Endodermal cell (in vitro differentiated cells): ENCODE results near the gene CTDNEP1. TPM values are rescaled to one million over a fixed set of nuclear protein-coding genes. Genes with fewer than 3 reads are reported as not detected.

ENCODE experiments used
- DNase-seq: peaks from one replicate; pipeline ENCODE4 v3.0.0-alpha.2; 2017
- H3K27ac ChIP-seq: 2 replicates; pipeline ENCODE4 v1.5.1; 2013; ENCODE audit warnings: mild to moderate bottlenecking, low read depth, low read length, moderate library complexity
- H3K27me3 ChIP-seq: 2 replicates; pipeline ENCODE4 v1.6.1; 2013; ENCODE audit warnings: mild to moderate bottlenecking, low read length, moderate library complexity; ENCODE audit not compliant: insufficient read depth, control insufficient read depth, poor library complexity, severe bottlenecking
- H3K36me3 ChIP-seq: 2 replicates; pipeline ENCODE4 v1.7.0; 2013; ENCODE audit warnings: mild to moderate bottlenecking, low read length, moderate library complexity; ENCODE audit not compliant: control insufficient read depth, insufficient read depth
- H3K4me1 ChIP-seq: one replicate; pipeline ENCODE4 v1.7.0; 2013; ENCODE audit warnings: low read length; ENCODE audit not compliant: control insufficient read depth, insufficient read depth
- H3K4me3 ChIP-seq: 2 replicates; pipeline ENCODE4 v1.5.1; 2013; ENCODE audit warnings: mild to moderate bottlenecking, low read length, moderate library complexity
- H3K9ac ChIP-seq: 2 replicates; pipeline ENCODE4 v1.6.1; 2013; ENCODE audit warnings: mild to moderate bottlenecking, low read length, moderate library complexity; ENCODE audit not compliant: poor library complexity, severe bottlenecking; ENCODE audit errors: extremely low read depth
- H3K9me3 ChIP-seq: 2 replicates; pipeline ENCODE4 v1.6.1; 2013; ENCODE audit warnings: mild to moderate bottlenecking, low read length, moderate library complexity; ENCODE audit not compliant: control insufficient read depth
- H3K27ac Mint-ChIP-seq: 2 replicates; pipeline ENCODE4 v1.8.0; 2020; ENCODE audit warnings: mixed read lengths
- H3K27me3 Mint-ChIP-seq: 2 replicates; pipeline ENCODE4 v1.8.0; 2021; ENCODE audit warnings: mild to moderate bottlenecking, mixed read lengths; ENCODE audit not compliant: insufficient read depth
- H3K36me3 Mint-ChIP-seq: 2 replicates; pipeline ENCODE4 v1.8.0; 2020; ENCODE audit warnings: low read depth, mixed read lengths
- H3K4me1 Mint-ChIP-seq: 2 replicates; pipeline ENCODE4 v1.8.0; 2020; ENCODE audit warnings: mixed read lengths
- H3K4me3 Mint-ChIP-seq: 2 replicates; pipeline ENCODE4 v1.8.0; 2020; ENCODE audit warnings: mild to moderate bottlenecking, moderate library complexity, mixed read lengths
- H3K9me3 Mint-ChIP-seq: 2 replicates; pipeline ENCODE4 v1.8.0; 2020; ENCODE audit warnings: mild to moderate bottlenecking, mixed read lengths
- WGBS, 2 experiments: methylation state at CpG; one replicate each; pipeline versions ENCODE4 v1.1.5 to v1.1.7; 2013; ENCODE audit warnings: missing lambda C conversion rate in 2 of 2, mixed read lengths in 1 of 2; ENCODE audit not compliant: insufficient coverage in 1 of 2, insufficient read length in 1 of 2; 5-methylcytosine and 5-hydroxymethylcytosine counted together
- total RNA-seq, 2 donors: library from RNA; stranded (reverse); fragmentation: NEBNext Ultra II Directional in 1 of 2; extraction: Animal tissue kit (Norgen Biotek cat#: 25700) in 1 of 2; gene quantifications; 2 replicates in 1 of 2; 3 replicates in 1 of 2; pipeline ENCODE4 v1.2.1, GENCODE V29; 2021
- TF ChIP-seq, protein P1 (sequence below): fragments of 200-600 bp; sonication (generic); conservative IDR thresholded peaks from 2 replicates; pipeline ENCODE4 v1.5.0; 2021; ENCODE audit warnings: antibody characterized with exemption, mild to moderate bottlenecking

CTDNEP1 gene
- total RNA-seq, 2 donors from 2014 or later = 123 to 125 TPM

DNA sequence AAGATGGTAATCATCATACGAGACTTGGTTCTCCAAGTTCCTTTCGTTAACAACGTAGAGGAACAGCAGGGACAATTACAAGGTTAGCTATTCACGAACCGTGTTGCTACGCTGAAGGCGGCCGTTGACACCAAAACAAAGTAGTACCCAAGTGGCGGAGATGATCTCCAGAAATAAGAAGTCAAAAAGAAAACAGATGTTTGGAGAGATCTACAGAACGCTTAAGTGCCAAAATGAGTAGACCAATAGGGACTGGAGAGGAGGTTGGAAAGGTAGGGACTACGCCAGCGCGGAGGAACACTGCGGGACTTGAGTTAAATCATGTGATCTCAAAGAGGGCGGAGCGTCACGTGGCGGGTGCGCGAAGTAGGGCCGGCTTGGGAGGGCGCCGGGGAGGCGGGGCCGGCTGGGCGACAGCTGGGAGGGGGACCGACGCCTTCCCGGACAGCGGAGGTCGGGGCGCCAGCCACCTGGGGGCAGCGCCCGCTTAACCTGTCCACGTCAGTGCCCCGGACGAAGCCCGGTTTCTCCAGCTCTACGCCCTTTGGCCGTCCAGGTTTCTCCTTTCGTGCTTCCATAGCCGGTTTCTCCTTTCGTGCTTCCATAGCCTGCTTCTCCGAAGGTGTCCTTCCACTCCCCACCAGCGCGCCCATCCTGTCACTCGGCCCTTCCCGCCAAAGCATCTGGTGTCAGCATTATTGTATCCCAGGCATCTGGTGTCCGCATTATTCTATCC lies 8.6 kb downstream of the CTDNEP1 start:
- Mint-ChIP-seq H3K27ac (peak overlapping the region; percentile 98), H3K9me3 (no peaks in the 10 kb centered on the region), H3K4me1 (peaks cover 20% of the 10 kb centered on the region), H3K4me3 (peak overlapping the region; percentile 100), H3K36me3 (peaks cover 34% of the 10 kb centered on the region), H3K27me3 (no peaks in the 10 kb centered on the region)
- WGBS, 2 experiments = 4 to 5% methylated on average over 47 to 49 of the region's 49 CpGs
- peak overlapping the region; percentile 71 for H3K27ac ChIP-seq
- H3K4me3 ChIP-seq = peak overlapping the region; percentile 89
- no peaks in the 10 kb centered on the region for H3K27me3 ChIP-seq
- TF ChIP-seq, protein P1, sequence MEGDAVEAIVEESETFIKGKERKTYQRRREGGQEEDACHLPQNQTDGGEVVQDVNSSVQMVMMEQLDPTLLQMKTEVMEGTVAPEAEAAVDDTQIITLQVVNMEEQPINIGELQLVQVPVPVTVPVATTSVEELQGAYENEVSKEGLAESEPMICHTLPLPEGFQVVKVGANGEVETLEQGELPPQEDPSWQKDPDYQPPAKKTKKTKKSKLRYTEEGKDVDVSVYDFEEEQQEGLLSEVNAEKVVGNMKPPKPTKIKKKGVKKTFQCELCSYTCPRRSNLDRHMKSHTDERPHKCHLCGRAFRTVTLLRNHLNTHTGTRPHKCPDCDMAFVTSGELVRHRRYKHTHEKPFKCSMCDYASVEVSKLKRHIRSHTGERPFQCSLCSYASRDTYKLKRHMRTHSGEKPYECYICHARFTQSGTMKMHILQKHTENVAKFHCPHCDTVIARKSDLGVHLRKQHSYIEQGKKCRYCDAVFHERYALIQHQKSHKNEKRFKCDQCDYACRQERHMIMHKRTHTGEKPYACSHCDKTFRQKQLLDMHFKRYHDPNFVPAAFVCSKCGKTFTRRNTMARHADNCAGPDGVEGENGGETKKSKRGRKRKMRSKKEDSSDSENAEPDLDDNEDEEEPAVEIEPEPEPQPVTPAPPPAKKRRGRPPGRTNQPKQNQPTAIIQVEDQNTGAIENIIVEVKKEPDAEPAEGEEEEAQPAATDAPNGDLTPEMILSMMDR = no peak
- no peaks in the 10 kb centered on the region for H3K4me1 ChIP-seq
- H3K9ac ChIP-seq = peak overlapping the region; percentile 85
- H3K36me3 ChIP-seq = peaks cover 34% of the 10 kb centered on the region
- peak; percentile 100 for DNase-seq
- H3K9me3 ChIP-seq = no peaks in the 10 kb centered on the region

DNA sequence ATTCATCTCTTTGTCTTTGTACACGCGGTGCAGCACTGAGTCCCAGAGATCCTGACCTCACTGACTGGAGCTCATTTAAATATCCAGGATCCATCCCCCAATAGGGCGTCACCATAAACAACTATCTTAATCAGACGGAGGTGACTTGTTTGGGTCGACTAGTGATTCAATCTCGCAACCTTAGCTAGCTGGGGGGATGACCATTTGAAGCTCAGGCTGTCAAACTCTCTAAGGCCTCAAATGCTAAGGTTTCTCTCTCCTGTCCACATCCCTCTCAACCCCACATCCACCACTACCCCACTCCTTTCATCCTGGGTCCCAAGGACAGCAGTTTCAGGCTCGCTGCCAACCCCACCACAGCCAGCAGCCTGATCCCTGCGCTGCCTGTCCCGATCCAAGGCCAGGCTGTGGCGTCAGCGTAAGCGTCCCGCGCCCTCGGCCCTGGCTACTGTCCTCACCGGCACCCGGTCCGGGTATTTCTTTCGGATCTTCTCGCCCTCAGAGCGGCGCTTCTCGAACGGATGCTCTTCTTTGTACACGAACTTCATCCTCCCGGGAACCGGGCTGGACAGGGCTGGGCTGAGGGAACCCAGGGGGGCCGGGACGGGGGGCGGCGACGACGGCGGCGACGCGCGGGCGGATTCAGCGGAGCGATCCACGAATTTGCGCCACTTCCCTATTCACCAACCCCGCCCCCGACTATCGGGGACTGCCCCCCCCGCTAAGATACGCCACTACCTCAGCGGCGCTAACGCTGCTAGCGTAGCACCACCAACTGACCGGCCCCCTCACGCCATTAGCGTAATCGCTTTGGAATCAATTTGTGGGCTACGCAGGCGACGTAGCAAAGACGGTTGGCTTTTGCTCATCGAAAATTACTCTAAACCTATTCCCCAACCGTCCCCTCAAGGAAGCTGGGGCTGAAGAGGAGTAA lies 9.5 kb downstream of the CTDNEP1 start, which contains the start of gene GABARAP:
Gene GABARAP, minus strand, starts transcription at position 667 of the 934 bp plus-strand sequence. Its CDS starts 119 bp downstream, at position 548.
- Histone ChIP-seq H3K9ac (peak within 1 kb of the TSS; percentile 85), H3K9me3 (no peaks in the 10 kb centered on the region), H3K27ac (peak within 1 kb of the TSS; percentile 81), H3K4me1 (no peaks in the 10 kb centered on the region), H3K27me3 (no peaks in the 10 kb centered on the region), H3K36me3 (peaks cover 37% of the 10 kb centered on the region), H3K4me3 (peak within 1 kb of the TSS; percentile 89)
- Mint-ChIP-seq H3K27ac (peak within 1 kb of the TSS; percentile 98), H3K9me3 (no peaks in the 10 kb centered on the region), H3K4me3 (peak within 1 kb of the TSS; percentile 100), H3K36me3 (peaks cover 38% of the 10 kb centered on the region), H3K4me1 (peaks cover 23% of the 10 kb centered on the region), H3K27me3 (no peaks in the 10 kb centered on the region)
- peak; percentile 98 for DNase-seq
- WGBS, 2 experiments = 0% methylated on average over 26 to 62 of the region's 62 CpGs
- TF ChIP-seq, protein P1 = no peak

DNA sequence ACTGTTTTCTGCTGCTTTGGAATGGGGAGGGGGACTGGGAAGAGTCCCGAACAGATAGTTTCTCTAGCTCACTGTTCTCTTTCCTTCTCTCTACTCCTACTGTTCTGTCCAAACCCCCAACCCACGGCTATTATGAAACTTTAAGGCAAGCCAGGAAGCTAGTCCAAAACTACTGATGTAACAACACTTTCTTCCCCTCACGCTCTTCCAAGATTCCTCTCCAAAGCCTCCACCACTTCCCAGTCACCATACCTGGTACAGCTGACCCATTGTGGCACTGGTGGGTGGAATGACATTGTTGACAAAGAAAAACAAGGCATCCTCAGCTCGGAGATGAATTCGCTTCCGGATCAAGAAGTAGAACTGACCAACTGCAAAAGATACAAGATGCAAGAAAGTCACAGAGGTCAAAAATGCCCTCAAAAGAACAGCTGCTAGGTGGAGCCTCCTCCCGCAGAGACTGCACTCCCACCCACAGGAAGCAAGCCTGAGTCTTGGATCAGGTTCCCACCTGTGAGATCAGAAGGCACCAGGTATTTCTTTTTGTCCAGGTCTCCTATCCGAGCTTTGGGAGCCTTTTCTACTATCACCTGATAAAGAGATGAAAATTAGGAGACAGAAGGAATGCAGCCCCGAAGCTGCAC lies 10.3 kb downstream of the CTDNEP1 start:
- H3K4me1 Mint-ChIP-seq = peaks cover 27% of the 10 kb centered on the region
- H3K27me3 Mint-ChIP-seq = no peaks in the 10 kb centered on the region
- H3K27ac Mint-ChIP-seq = peak overlapping the region; percentile 98
- H3K4me1 ChIP-seq = peaks cover 1% of the 10 kb centered on the region
- no peaks in the 10 kb centered on the region for H3K9me3 ChIP-seq
- peaks cover 37% of the 10 kb centered on the region for H3K36me3 ChIP-seq
- H3K9me3 Mint-ChIP-seq = no peaks in the 10 kb centered on the region
- WGBS, 2 experiments = 54 to 70% methylated on average over 6 to 9 of the region's 9 CpGs
- H3K27ac ChIP-seq = peak overlapping the region; percentile 36
- H3K9ac ChIP-seq = peak overlapping the region; percentile 85
- DNase-seq = no peak
- TF ChIP-seq, protein P1 = no peak
- peaks cover 38% of the 10 kb centered on the region for H3K36me3 Mint-ChIP-seq
- H3K4me3 Mint-ChIP-seq = peak overlapping the region; percentile 100
- peak overlapping the region; percentile 89 for H3K4me3 ChIP-seq
- H3K27me3 ChIP-seq = no peaks in the 10 kb centered on the region
